Measurements from ENCODE around the gene STAB2.

The STAB2 gene

DNA sequence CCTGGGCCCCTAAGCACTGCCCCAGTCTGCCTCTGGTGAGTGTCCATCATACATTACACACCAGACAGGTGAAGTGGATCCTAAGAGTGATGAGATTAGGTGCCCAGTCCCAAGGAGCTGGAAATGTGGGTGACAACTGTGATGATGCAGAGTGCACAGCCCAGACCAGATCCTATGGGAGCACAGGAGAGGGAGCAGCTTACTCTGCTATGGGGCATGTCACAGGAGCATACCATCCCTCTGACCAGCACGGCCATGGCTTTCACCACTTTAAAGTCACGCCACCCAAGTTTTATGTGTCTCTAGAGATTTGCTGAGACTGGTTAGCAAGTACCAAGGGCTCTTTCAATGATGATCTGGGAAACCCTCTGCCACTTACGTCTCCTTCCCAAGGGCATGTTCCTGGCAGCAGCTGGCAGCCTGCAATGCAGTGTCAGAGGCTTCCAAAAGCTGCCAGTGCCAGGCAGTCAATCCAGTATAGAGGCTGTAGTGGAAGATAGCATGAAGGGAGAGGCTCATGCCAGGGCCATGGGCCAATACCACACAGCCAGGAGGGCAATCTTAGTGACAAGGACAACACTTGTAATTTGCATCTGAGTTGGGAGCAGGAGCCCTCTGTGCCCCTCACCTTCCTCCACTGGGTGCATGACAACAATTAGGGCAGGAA lies 40.2 kb downstream of the STAB2 start:
- no peaks in the 10 kb centered on the region for H3K27me3 ChIP-seq (ENCODE audit: control insufficient read depth in 1 of 2, insufficient read depth in 2 of 2, low read length in 2 of 2)
- no peaks in the 10 kb centered on the region for H3K4me1 ChIP-seq (ENCODE audit: control insufficient read depth, insufficient read depth, low read length)
- no peak overlapping the region for H3K27ac ChIP-seq (ENCODE audit: low read length)
- H3K9ac ChIP-seq (ENCODE audit: low read length in 2 of 2) = no peak overlapping the region
- peaks cover 0 to 2% of the 10 kb centered on the region in 2 donors for H3K9me3 ChIP-seq (ENCODE audit: control insufficient read depth in 2 of 2, low read length in 2 of 2)
- no peaks in the 10 kb centered on the region for H3K36me3 ChIP-seq (ENCODE audit: control insufficient read depth in 2 of 2, insufficient read depth in 2 of 2, low read length in 2 of 2)
- H3K4me3 ChIP-seq (ENCODE audit: low read length in 2 of 2) = no peak overlapping the region

DNA sequence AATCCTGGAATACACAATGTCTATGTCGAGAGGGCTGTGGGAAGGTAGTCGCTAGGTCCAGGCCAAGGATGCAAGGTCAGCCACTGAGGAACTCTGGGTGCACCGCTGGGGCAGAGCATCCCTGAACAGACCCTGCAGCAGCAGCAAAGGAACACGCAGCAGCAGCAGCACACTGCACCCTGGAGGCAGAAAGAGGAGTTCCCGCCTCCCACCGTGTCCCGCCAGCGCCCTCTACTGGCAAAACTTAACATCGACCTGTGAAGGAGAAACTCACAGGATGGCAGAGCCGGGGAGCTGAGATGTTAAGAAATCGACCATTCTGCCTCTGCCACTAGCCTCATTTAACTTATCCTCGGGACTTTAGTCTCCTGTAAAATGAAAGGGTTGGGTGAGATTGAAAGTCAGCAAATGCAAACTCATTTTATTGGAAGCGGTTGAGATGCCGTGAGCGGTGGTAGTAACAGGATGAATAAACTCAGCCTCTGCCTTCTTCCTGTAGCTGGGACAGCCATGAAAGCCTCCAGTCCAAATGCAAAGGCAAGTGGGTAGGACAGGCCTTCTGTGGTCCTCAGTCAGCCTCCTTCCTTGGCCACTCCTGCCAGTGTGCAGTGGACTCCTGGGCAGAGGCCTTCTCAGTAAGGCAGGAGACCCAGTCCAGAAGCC lies 45.6 kb downstream of the STAB2 start:
- Histone ChIP-seq H3K27ac (ENCODE audit: low read length) (no peak overlapping the region), H3K9me3 (ENCODE audit: control insufficient read depth in 2 of 2, low read length in 2 of 2) (peaks cover 0 to 14% of the 10 kb centered on the region in 2 donors), H3K4me3 (ENCODE audit: low read length in 2 of 2) (no peak overlapping the region), H3K27me3 (ENCODE audit: control insufficient read depth in 1 of 2, insufficient read depth in 2 of 2, low read length in 2 of 2) (no peaks in the 10 kb centered on the region), H3K36me3 (ENCODE audit: control insufficient read depth in 2 of 2, insufficient read depth in 2 of 2, low read length in 2 of 2) (no peaks in the 10 kb centered on the region), H3K9ac (ENCODE audit: low read length in 2 of 2) (no peak overlapping the region), H3K4me1 (ENCODE audit: control insufficient read depth, insufficient read depth, low read length) (no peaks in the 10 kb centered on the region)

DNA sequence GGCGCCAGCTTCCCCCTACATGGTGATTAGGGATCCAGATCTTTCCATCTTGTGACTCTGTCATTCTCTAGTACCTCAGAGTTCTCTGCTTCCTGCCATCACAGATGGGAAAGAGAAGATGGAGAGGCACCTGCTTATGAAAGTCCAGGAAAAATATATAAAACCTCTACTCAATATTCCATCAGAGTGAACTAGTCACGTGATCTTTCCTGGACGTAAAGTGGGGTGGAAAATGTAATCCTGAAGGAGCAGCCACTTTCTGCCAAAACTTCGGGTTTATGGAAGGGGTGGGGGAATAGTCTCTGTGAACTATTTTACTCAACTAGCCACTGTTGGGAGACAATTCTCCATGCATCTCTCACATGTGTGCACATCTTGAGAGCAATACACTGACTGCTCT lies 47.7 kb downstream of the STAB2 start:
- peaks cover 0 to 14% of the 10 kb centered on the region in 2 donors for H3K9me3 ChIP-seq (ENCODE audit: control insufficient read depth in 2 of 2, low read length in 2 of 2)
- H3K27me3 ChIP-seq (ENCODE audit: control insufficient read depth in 1 of 2, insufficient read depth in 2 of 2, low read length in 2 of 2) = no peaks in the 10 kb centered on the region
- no peak overlapping the region for H3K4me3 ChIP-seq (ENCODE audit: low read length in 2 of 2)
- no peaks in the 10 kb centered on the region for H3K4me1 ChIP-seq (ENCODE audit: control insufficient read depth, insufficient read depth, low read length)
- no peak overlapping the region for H3K27ac ChIP-seq (ENCODE audit: low read length)
- no peaks in the 10 kb centered on the region for H3K36me3 ChIP-seq (ENCODE audit: control insufficient read depth in 2 of 2, insufficient read depth in 2 of 2, low read length in 2 of 2)
- H3K9ac ChIP-seq (ENCODE audit: low read length in 2 of 2) = no peak overlapping the region

DNA sequence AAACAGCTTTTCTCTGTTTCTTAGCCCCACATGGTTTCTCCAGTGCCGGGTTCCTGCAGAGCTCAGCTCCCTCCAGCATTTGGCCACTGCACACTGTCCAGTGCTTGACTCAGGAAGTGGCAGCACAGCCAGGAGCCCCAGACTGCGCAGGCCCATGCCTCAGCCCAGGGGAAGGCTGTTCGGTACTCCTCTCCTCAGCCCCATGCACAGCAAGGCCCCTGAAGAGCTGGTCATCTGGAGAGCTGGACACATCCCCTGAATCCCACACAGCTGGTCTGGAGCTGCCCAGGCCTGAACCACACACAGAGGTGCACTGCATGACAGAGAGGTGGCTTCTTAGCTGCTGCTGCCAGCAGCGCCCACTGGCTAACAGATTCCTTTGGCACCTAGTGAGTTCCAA lies 48.3 kb downstream of the STAB2 start:
- no peak overlapping the region for H3K27ac ChIP-seq (ENCODE audit: low read length)

DNA sequence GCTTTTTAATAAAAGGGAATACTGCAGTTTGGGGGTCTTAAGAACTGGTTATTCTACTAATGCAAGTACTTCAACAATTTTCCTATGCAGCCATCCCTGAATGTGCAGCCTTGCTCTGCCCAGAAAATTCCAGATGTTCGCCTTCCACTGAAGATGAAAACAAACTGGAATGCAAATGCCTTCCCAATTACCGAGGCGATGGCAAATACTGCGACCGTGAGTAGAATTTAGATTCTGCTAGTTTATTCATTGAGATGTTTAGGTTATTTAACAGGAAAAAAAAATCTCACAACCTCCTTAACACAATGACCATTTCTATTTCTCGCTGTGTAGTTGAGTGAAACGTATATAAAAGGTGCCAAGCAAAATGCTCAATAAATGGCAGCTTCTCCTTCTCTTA lies 49.9 kb downstream of the STAB2 start:
- H3K4me3 ChIP-seq (ENCODE audit: low read length in 2 of 2) = no peak overlapping the region
- H3K9me3 ChIP-seq (ENCODE audit: control insufficient read depth in 2 of 2, low read length in 2 of 2) = peaks cover 0 to 17% of the 10 kb centered on the region in 2 donors
- no peak overlapping the region for H3K9ac ChIP-seq (ENCODE audit: low read length in 2 of 2)
- H3K36me3 ChIP-seq (ENCODE audit: control insufficient read depth in 2 of 2, insufficient read depth in 2 of 2, low read length in 2 of 2) = no peaks in the 10 kb centered on the region
- no peaks in the 10 kb centered on the region for H3K4me1 ChIP-seq (ENCODE audit: control insufficient read depth, insufficient read depth, low read length)
- H3K27ac ChIP-seq (ENCODE audit: low read length) = no peak overlapping the region
- H3K27me3 ChIP-seq (ENCODE audit: control insufficient read depth in 1 of 2, insufficient read depth in 2 of 2, low read length in 2 of 2) = no peaks in the 10 kb centered on the region

More for the DNA sequence above, 48.3 kb downstream of the STAB2 start:
- Histone ChIP-seq H3K9ac (ENCODE audit: low read length in 2 of 2) (no peak overlapping the region), H3K27me3 (ENCODE audit: control insufficient read depth in 1 of 2, insufficient read depth in 2 of 2, low read length in 2 of 2) (no peaks in the 10 kb centered on the region), H3K9me3 (ENCODE audit: control insufficient read depth in 2 of 2, low read length in 2 of 2) (peaks cover 0 to 17% of the 10 kb centered on the region in 2 donors), H3K4me1 (ENCODE audit: control insufficient read depth, insufficient read depth, low read length) (no peaks in the 10 kb centered on the region), H3K36me3 (ENCODE audit: control insufficient read depth in 2 of 2, insufficient read depth in 2 of 2, low read length in 2 of 2) (no peaks in the 10 kb centered on the region), H3K4me3 (ENCODE audit: low read length in 2 of 2) (no peak overlapping the region)

DNA sequence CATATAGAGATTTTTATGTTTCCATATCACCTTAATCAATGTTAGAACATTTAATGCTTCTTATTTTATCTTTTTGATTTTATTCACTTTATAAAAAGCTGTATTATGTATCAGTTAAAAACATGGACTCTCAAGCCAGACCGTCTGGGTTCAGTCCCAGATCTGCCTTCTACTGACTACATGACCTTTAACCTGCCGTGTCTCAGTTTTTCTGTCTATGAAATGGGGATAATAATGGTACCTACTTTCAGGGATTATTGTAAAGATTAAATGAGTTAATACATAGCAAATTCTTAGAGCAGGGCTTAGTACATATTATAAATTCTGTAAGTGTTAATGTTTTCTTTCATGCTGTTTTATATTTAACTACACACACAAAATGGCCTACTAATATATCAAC lies 50.4 kb downstream of the STAB2 start:
- H3K27me3 ChIP-seq (ENCODE audit: control insufficient read depth in 1 of 2, insufficient read depth in 2 of 2, low read length in 2 of 2) = no peaks in the 10 kb centered on the region
- H3K4me1 ChIP-seq (ENCODE audit: control insufficient read depth, insufficient read depth, low read length) = peaks cover under 1% of the 10 kb centered on the region
- H3K9me3 ChIP-seq (ENCODE audit: control insufficient read depth in 2 of 2, low read length in 2 of 2) = peaks cover 0 to 13% of the 10 kb centered on the region in 2 donors
- no peaks in the 10 kb centered on the region for H3K36me3 ChIP-seq (ENCODE audit: control insufficient read depth in 2 of 2, insufficient read depth in 2 of 2, low read length in 2 of 2)
- no peak overlapping the region for H3K4me3 ChIP-seq (ENCODE audit: low read length in 2 of 2)
- no peak overlapping the region for H3K9ac ChIP-seq (ENCODE audit: low read length in 2 of 2)
- no peak overlapping the region for H3K27ac ChIP-seq (ENCODE audit: low read length)

DNA sequence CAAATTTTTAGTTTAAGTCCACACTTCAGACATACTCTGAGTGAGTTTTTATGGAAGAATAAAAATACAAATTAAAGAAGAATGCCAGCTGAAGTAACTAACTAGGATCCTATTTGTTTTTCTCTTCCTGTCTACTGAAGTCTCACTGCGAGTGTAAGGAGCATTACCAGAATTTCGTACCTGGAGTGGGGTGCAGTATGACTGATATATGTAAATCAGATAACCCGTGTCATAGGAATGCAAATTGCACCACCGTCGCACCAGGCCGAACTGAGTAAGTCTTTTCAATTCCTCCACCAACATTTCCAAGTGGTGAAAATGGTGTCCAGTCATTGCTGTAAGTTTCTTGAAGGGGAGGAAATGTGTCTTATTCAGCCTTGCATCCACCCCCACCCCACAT lies 52.9 kb downstream of the STAB2 start:
- Histone ChIP-seq H3K36me3 (ENCODE audit: control insufficient read depth in 2 of 2, insufficient read depth in 2 of 2, low read length in 2 of 2) (no peaks in the 10 kb centered on the region), H3K9me3 (ENCODE audit: control insufficient read depth in 2 of 2, low read length in 2 of 2) (peaks cover 0 to 7% of the 10 kb centered on the region in 2 donors), H3K9ac (ENCODE audit: low read length in 2 of 2) (no peak overlapping the region), H3K4me3 (ENCODE audit: low read length in 2 of 2) (no peak overlapping the region), H3K27ac (ENCODE audit: low read length) (no peak overlapping the region), H3K4me1 (ENCODE audit: control insufficient read depth, insufficient read depth, low read length) (peaks cover 4% of the 10 kb centered on the region), H3K27me3 (ENCODE audit: control insufficient read depth in 1 of 2, insufficient read depth in 2 of 2, low read length in 2 of 2) (no peaks in the 10 kb centered on the region)

DNA sequence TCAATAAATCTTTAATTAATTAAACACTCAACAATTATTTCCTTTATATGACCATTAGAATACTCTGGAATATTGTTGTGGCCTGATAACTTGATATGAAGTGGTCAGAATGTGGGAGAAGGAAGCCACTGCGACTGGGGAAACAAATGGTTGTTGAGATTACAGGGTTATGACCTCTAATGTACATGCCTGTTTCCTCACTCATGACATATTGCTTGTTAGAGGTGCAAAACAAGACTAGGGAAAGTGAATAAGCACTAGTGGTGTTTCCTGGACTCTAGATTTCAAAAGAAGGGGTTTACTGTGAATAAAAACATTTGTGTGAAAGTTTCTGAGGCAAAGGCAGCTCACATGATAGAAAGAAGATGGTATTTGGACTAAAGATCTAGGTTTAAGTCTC lies 53.3 kb downstream of the STAB2 start:
- Histone ChIP-seq H3K36me3 (ENCODE audit: control insufficient read depth in 2 of 2, insufficient read depth in 2 of 2, low read length in 2 of 2) (no peaks in the 10 kb centered on the region), H3K27ac (ENCODE audit: low read length) (no peak overlapping the region), H3K27me3 (ENCODE audit: control insufficient read depth in 1 of 2, insufficient read depth in 2 of 2, low read length in 2 of 2) (no peaks in the 10 kb centered on the region), H3K9me3 (ENCODE audit: control insufficient read depth in 2 of 2, low read length in 2 of 2) (peaks cover 0 to 5% of the 10 kb centered on the region in 2 donors), H3K4me1 (ENCODE audit: control insufficient read depth, insufficient read depth, low read length) (peaks cover 4% of the 10 kb centered on the region), H3K4me3 (ENCODE audit: low read length in 2 of 2) (no peak overlapping the region), H3K9ac (ENCODE audit: low read length in 2 of 2) (no peak overlapping the region)

DNA sequence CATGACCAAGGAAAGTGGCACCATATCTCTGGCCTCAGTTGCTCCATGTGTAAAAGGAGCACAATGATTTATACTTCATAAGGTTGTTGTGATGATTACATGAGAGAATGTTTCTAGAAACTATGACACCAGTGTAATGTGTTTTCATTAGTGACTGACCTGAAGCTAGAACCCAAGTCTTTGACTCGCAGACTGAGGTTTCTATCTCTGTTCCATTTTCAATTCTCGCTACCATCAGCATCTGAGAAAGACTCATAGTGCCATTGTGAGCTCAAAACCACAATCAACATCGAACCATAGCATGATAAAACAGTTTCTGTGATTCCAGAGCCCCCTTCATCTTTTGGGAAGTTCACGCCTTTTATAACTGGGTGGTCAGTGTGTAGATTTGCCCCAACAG lies 53.8 kb downstream of the STAB2 start:
- peaks cover 0 to 2% of the 10 kb centered on the region in 2 donors for H3K9me3 ChIP-seq (ENCODE audit: control insufficient read depth in 2 of 2, low read length in 2 of 2)
- no peak overlapping the region for H3K27ac ChIP-seq (ENCODE audit: low read length)
- no peaks in the 10 kb centered on the region for H3K27me3 ChIP-seq (ENCODE audit: control insufficient read depth in 1 of 2, insufficient read depth in 2 of 2, low read length in 2 of 2)
- no peak overlapping the region for H3K4me3 ChIP-seq (ENCODE audit: low read length in 2 of 2)
- peaks cover 4% of the 10 kb centered on the region for H3K4me1 ChIP-seq (ENCODE audit: control insufficient read depth, insufficient read depth, low read length)
- no peaks in the 10 kb centered on the region for H3K36me3 ChIP-seq (ENCODE audit: control insufficient read depth in 2 of 2, insufficient read depth in 2 of 2, low read length in 2 of 2)
- no peak overlapping the region for H3K9ac ChIP-seq (ENCODE audit: low read length in 2 of 2)

DNA sequence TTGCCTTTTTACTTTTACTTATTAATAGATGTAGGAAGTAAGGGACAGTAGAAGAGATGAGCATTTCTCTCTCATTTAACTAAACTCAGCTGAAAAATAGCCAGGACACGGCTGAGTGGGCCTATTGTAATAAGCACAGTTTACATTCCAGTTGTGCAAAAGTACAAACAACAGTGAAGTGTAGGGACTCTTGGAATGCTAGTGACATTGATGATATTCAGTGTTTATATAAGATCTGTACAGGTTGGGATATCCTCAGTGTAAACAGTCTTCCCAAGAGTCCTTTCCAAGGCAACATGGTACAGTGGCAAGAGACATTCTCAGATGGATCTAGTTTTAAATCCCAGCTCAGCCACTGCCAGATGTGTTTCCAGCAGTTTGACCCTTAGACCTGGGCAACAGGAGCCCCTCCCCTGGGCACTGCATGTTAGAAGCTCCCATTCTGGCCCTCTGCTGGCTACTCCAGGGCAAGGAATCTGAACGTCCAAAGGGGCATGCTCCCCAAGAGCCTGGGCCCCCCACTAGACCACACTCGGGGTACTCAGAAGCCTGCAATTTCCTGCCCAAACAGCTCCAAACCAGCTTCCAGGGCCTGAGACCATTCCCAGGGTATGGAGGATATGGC lies 55.3 kb downstream of the STAB2 start:
- no peak overlapping the region for H3K4me3 ChIP-seq (ENCODE audit: low read length in 2 of 2)
- no peak overlapping the region for H3K9ac ChIP-seq (ENCODE audit: low read length in 2 of 2)
- no peaks in the 10 kb centered on the region for H3K27me3 ChIP-seq (ENCODE audit: control insufficient read depth in 1 of 2, insufficient read depth in 2 of 2, low read length in 2 of 2)
- no peaks in the 10 kb centered on the region for H3K36me3 ChIP-seq (ENCODE audit: control insufficient read depth in 2 of 2, insufficient read depth in 2 of 2, low read length in 2 of 2)
- H3K27ac ChIP-seq (ENCODE audit: low read length) = no peak overlapping the region
- H3K4me1 ChIP-seq (ENCODE audit: control insufficient read depth, insufficient read depth, low read length) = peaks cover 10% of the 10 kb centered on the region
- H3K9me3 ChIP-seq (ENCODE audit: control insufficient read depth in 2 of 2, low read length in 2 of 2) = peaks cover 0 to 2% of the 10 kb centered on the region in 2 donors

DNA sequence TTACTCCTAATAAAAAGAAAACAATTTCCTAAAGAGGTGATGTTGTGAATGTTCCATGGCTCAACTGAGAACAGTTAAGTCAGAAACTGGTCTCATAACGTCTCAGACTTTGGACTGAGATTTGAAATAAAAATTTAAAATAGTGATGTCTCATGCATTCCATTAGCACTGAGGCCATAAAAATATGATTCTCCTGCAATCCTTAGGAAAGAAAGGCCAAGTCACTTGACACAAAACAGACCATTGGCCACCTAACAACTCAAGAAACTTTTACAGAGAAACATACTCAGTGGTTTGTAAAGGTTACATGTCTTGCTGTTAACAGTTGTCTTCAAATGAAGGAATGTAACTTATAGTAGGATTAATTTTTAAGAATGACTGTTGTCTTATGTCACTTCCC lies 58.1 kb downstream of the STAB2 start:
- Histone ChIP-seq H3K9me3 (ENCODE audit: control insufficient read depth in 2 of 2, low read length in 2 of 2) (no peaks in the 10 kb centered on the region), H3K9ac (ENCODE audit: low read length in 2 of 2) (no peak overlapping the region), H3K4me3 (ENCODE audit: low read length in 2 of 2) (no peak overlapping the region), H3K27ac (ENCODE audit: low read length) (no peak overlapping the region), H3K27me3 (ENCODE audit: control insufficient read depth in 1 of 2, insufficient read depth in 2 of 2, low read length in 2 of 2) (no peaks in the 10 kb centered on the region), H3K4me1 (ENCODE audit: control insufficient read depth, insufficient read depth, low read length) (peaks cover 10% of the 10 kb centered on the region), H3K36me3 (ENCODE audit: control insufficient read depth in 2 of 2, insufficient read depth in 2 of 2, low read length in 2 of 2) (no peaks in the 10 kb centered on the region)
